BLaER1 (cell line): ENCODE results near the gene CTSZ.

Experiments
- H3K27ac ChIP-seq: shearing (Covaris generic); formaldehyde crosslinking; 2 replicates; pipeline ENCODE4 v1.8.1; 2022
- H3K27me3 ChIP-seq: shearing (Covaris generic); formaldehyde crosslinking; 2 replicates; pipeline ENCODE4 v1.8.1; 2022
- H3K36me3 ChIP-seq: shearing (Covaris generic); formaldehyde crosslinking; 2 replicates; pipeline ENCODE4 v1.8.1; 2022
- H3K4me1 ChIP-seq: shearing (Covaris generic); formaldehyde crosslinking; 2 replicates; pipeline ENCODE4 v1.8.1; 2022
- H3K4me2 ChIP-seq: shearing (Covaris generic); formaldehyde crosslinking; 2 replicates; pipeline ENCODE4 v1.8.1; 2022
- H3K4me3 ChIP-seq: shearing (Covaris generic); formaldehyde crosslinking; 2 replicates; pipeline ENCODE4 v1.8.1; 2022
- H3K9ac ChIP-seq: shearing (Covaris generic); formaldehyde crosslinking; 2 replicates; pipeline ENCODE4 v1.8.1; 2022
- H3K9me3 ChIP-seq: shearing (Covaris generic); formaldehyde crosslinking; 2 replicates; pipeline ENCODE4 v1.8.1; 2022
- H4K20me1 ChIP-seq: shearing (Covaris generic); formaldehyde crosslinking; 2 replicates; pipeline ENCODE4 v1.8.1; 2022
- Cebpa-rat ChIP-seq: shearing (Covaris generic); IDR thresholded peaks from 2 replicates; pipeline ENCODE4 v1.8.1; 2022

The CTSZ gene

GRCh38 chr20:59001068-59001448 lies 6.0 kb downstream of the CTSZ start:
- Histone ChIP-seq H3K27ac (no peak overlapping the region), H3K4me1 (peaks cover 35% of the 10 kb centered on the region), H3K4me2 (no peak overlapping the region), H3K36me3 (peaks cover 25% of the 10 kb centered on the region), H4K20me1 (peaks cover 22% of the 10 kb centered on the region; the same call in 1 of the 2 replicates), H3K4me3 (no peak overlapping the region), H3K9ac (no peak overlapping the region), H3K27me3 (peaks cover 2% of the 10 kb centered on the region), H3K9me3 (no peaks in the 10 kb centered on the region)
- TF ChIP-seq Cebpa-rat = no peak

GRCh38 chr20:59000326-59000725 lies 6.7 kb downstream of the CTSZ start:
- Histone ChIP-seq H3K4me1 (peaks cover 28% of the 10 kb centered on the region), H3K4me3 (no peak overlapping the region), H4K20me1 (peaks cover 19% of the 10 kb centered on the region; the same call in 1 of the 2 replicates), H3K9me3 (no peaks in the 10 kb centered on the region), H3K36me3 (peaks cover 32% of the 10 kb centered on the region), H3K4me2 (no peak overlapping the region), H3K9ac (no peak overlapping the region), H3K27ac (no peak overlapping the region), H3K27me3 (no peaks in the 10 kb centered on the region)
- no peak for TF ChIP-seq Cebpa-rat

- 0 out of 2 replicates have a peak, but pooled peaks cover 11% of the 10 kb centered on the region for H4K20me1 ChIP-seq
- no peaks in the 10 kb centered on the region for H3K27me3 ChIP-seq
- H3K27ac ChIP-seq = no peak overlapping the region
- no peak for TF ChIP-seq Cebpa-rat
- no peaks in the 10 kb centered on the region for H3K9me3 ChIP-seq
- no peak overlapping the region for H3K4me3 ChIP-seq
- peaks cover 11% of the 10 kb centered on the region for H3K4me1 ChIP-seq
- H3K9ac ChIP-seq = no peak overlapping the region
- H3K4me2 ChIP-seq = no peak overlapping the region
- H3K36me3 ChIP-seq = peaks cover 49% of the 10 kb centered on the region
These were observed 8.4 kb downstream of the CTSZ start for GRCh38 chr20:58998656-58999055.

GRCh38 chr20:58997141-58997770 lies 9.8 kb downstream of the CTSZ start:
- H3K9me3 ChIP-seq = no peaks in the 10 kb centered on the region
- no peak overlapping the region for H3K4me2 ChIP-seq
- H3K9ac ChIP-seq = no peak overlapping the region
- TF ChIP-seq Cebpa-rat = no peak
- no peak overlapping the region for H3K27ac ChIP-seq
- no peaks in the 10 kb centered on the region for H3K27me3 ChIP-seq
- peaks cover 63% of the 10 kb centered on the region for H3K36me3 ChIP-seq
- no peaks in the 10 kb centered on the region for H3K4me1 ChIP-seq
- no peak overlapping the region for H3K4me3 ChIP-seq
- H4K20me1 ChIP-seq = peaks cover 20% of the 10 kb centered on the region; the same call in 1 of the 2 replicates

- Histone ChIP-seq H3K9ac (no peak overlapping the region), H3K4me2 (no peak overlapping the region), H4K20me1 (peaks cover 20% of the 10 kb centered on the region; the same call in 1 of the 2 replicates), H3K27ac (no peak overlapping the region), H3K4me1 (no peaks in the 10 kb centered on the region), H3K4me3 (no peak overlapping the region), H3K27me3 (no peaks in the 10 kb centered on the region), H3K9me3 (no peaks in the 10 kb centered on the region), H3K36me3 (peaks cover 73% of the 10 kb centered on the region)
- no peak for TF ChIP-seq Cebpa-rat
These were observed 10.8 kb downstream of the CTSZ start for GRCh38 chr20:58996226-58996611.

- no peak for TF ChIP-seq Cebpa-rat
- H3K36me3 ChIP-seq = peaks cover 73% of the 10 kb centered on the region
- no peaks in the 10 kb centered on the region for H3K27me3 ChIP-seq
- no peaks in the 10 kb centered on the region for H3K4me1 ChIP-seq
- H3K27ac ChIP-seq = no peak overlapping the region
- no peak overlapping the region for H3K9ac ChIP-seq
- no peaks in the 10 kb centered on the region for H3K9me3 ChIP-seq
- peaks cover 20% of the 10 kb centered on the region; the same call in 1 of the 2 replicates for H4K20me1 ChIP-seq
- H3K4me2 ChIP-seq = no peak overlapping the region
- H3K4me3 ChIP-seq = no peak overlapping the region
These were observed 11.4 kb downstream of the CTSZ start for GRCh38 chr20:58995461-58996225.

- H3K27me3 ChIP-seq = no peaks in the 10 kb centered on the region
- peaks cover 20% of the 10 kb centered on the region; the same call in 1 of the 2 replicates for H4K20me1 ChIP-seq
- H3K27ac ChIP-seq = no peak overlapping the region
- H3K4me1 ChIP-seq = no peaks in the 10 kb centered on the region
- no peak overlapping the region for H3K9ac ChIP-seq
- no peak overlapping the region for H3K4me3 ChIP-seq
- H3K4me2 ChIP-seq = no peak overlapping the region
- TF ChIP-seq Cebpa-rat = no peak
- H3K36me3 ChIP-seq = peaks cover 83% of the 10 kb centered on the region
- H3K9me3 ChIP-seq = no peaks in the 10 kb centered on the region
These were observed 12.5 kb downstream of the CTSZ start for GRCh38 chr20:58994390-58995159.

GRCh38 chr20:58993332-58994248 lies 13.5 kb downstream of the CTSZ start:
- peaks cover 20% of the 10 kb centered on the region; the same call in 1 of the 2 replicates for H4K20me1 ChIP-seq
- H3K4me1 ChIP-seq = no peaks in the 10 kb centered on the region
- no peak for TF ChIP-seq Cebpa-rat
- H3K27me3 ChIP-seq = no peaks in the 10 kb centered on the region
- H3K36me3 ChIP-seq = peaks cover 93% of the 10 kb centered on the region
- no peak overlapping the region for H3K27ac ChIP-seq
- H3K9ac ChIP-seq = no peak overlapping the region
- no peak overlapping the region for H3K4me2 ChIP-seq
- H3K9me3 ChIP-seq = no peaks in the 10 kb centered on the region
- H3K4me3 ChIP-seq = no peak overlapping the region

- Histone ChIP-seq H3K4me1 (no peaks in the 10 kb centered on the region), H4K20me1 (peaks cover 27% of the 10 kb centered on the region), H3K27ac (no peak overlapping the region), H3K9ac (no peak overlapping the region), H3K4me2 (no peak overlapping the region), H3K36me3 (peaks cover 100% of the 10 kb centered on the region), H3K9me3 (no peaks in the 10 kb centered on the region), H3K27me3 (no peaks in the 10 kb centered on the region), H3K4me3 (no peak overlapping the region)
- TF ChIP-seq Cebpa-rat = no peak
These were observed 14.1 kb downstream of the CTSZ start for GRCh38 chr20:58992911-58993310.
